Suprapubic skin (tissue), 4 donors: Measurements from ENCODE around the gene NPLOC4.

Experiments used
- CTCF ChIP-seq, 2 donors: fragments of 200-600 bp in 1 of 2; fragments of 450-650 bp in 1 of 2; sonication (generic) in 1 of 2; IDR thresholded peaks; one replicate each; pipeline ENCODE4 v1.5.1; 2016 to 2019; ENCODE audit warnings: antibody characterized with exemption in 2 of 2, mild to moderate bottlenecking in 1 of 2, moderate library complexity in 1 of 2
- EP300 ChIP-seq: sonication (generic); formaldehyde crosslinking; IDR thresholded peaks from one replicate; pipeline ENCODE4 v1.6.1; 2017; ENCODE audit warnings: antibody characterized with exemption
- POLR2A ChIP-seq, 2 donors: fragments of 450-650 bp; IDR thresholded peaks; one replicate each; pipeline ENCODE4 v1.6.1; 2017; ENCODE audit warnings: antibody characterized with exemption in 2 of 2, mild to moderate bottlenecking in 2 of 2, moderate library complexity in 2 of 2
- POLR2AphosphoS5 ChIP-seq, 3 donors: sonication (generic); formaldehyde crosslinking; IDR thresholded peaks; one replicate each; pipeline ENCODE4 v1.6.1; 2017; ENCODE audit warnings: antibody characterized with exemption in 3 of 3

- TF ChIP-seq CTCF (IDR thresholded peaks at IDR 0.05) (no peak), POLR2AphosphoS5 (IDR thresholded peaks at IDR 0.05) (no peak), POLR2A (IDR thresholded peaks at IDR 0.05) (no peak), EP300 (no peak)
Measured at GRCh38 chr17:81648707-81649085, 11.8 kb upstream of the NPLOC4 start.
